Stimulated activated CD4-positive, alpha-beta T cell treated with anti-CD3 and anti-CD28 coated beads, Interleukin-2, amount 100 ng/mL, for 48 hours (primary cell): ENCODE data around the gene DLG5.

ENCODE experiments used
- DNase-seq, 2 donors: peaks; one replicate each; pipeline ENCODE4 v3.0.0-alpha.2; 2020

The DLG5 gene

GRCh38 chr10:77890097-77890496 lies 36.5 kb downstream of the DLG5 start:
- DNase-seq = no peak

- DNase-seq = no peak
Observed at GRCh38 chr10:77889277-77889903, 37.2 kb downstream of the DLG5 start.

DNA sequence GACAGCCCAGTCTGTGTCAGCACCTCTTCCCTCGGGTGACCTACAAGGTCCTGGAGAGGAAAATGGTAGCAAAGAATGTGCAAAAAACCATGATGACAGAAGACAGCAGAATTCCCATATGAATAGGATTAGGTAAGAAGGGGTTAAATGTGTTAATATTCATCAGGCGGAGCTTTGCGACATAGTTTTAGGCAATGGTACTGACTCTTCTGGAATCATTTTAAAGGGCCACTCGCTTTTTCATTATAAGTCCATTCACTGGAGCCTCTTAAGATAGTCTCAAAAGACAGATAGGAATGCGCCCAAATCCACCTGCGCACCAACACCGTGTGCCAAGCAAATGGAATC lies 38.2 kb downstream of the DLG5 start:
- no peak for DNase-seq

- no peak for DNase-seq
Observed at GRCh38 chr10:77887631-77888355, 38.8 kb downstream of the DLG5 start.

DNA sequence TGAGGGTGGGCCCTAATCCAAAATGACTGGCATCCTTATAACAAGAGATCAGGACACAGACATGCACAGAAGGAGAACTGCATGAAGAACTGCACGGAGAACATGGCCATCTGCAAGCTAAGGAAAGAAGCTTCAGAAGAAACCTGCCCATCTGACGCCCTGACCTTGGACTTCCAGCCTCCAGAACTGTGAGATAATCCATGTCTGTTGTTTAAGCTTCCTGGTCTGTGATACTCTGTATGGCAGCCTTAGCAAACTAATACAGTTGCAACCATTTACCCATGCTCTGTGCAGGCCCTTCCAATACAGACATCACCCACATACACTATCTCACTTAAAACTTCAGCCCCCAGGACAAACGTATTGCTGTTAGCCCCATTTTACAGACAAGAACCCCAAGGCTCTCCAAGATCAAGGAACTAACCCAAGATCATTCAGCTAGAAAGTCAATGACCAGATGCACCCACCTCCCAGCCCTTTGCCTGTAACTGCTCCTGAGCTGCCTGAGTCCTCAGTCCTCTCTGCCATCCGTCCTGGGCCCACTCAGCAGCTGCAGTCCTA lies 39.7 kb downstream of the DLG5 start:
- no peak for DNase-seq

DNA sequence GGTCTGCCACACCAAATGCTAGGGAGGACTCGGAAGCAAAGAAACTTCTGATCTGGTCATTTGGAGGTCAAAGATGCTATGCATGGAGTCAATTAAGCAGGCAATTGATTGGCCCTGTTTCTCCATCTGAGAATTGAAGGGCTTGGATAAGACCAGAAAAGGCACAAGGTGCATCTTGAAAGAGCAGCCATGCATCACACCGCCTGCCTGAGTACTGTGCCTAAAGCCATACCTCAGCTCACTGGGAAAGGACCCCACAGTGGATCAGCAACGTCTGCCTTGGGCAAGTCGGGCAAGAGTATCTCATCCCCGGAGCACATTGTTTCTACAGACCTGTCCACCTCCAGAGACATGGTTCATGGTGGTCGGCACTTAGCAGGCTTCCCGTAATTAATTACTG lies 42.4 kb downstream of the DLG5 start:
- no peak for DNase-seq

DNA sequence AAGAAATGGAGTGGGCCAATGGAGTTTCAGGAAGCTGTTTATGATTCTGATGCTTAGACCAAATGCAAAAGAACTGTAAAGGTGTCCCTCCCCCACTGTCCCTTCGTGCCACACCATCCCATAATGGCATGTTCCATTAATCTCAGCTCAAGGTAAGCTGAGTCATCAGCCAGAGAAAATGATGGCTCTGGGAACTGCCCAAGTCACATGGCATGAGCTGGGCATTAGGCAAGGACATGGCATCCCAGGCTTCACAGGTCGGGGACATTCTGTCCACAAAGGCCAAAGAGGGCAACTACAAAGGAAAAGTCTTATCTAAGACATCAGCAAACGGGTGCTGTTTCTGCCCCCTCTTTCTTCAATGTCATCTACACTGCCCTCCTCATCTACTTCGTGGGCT lies 44.9 kb downstream of the DLG5 start:
- DNase-seq = no peak

GRCh38 chr10:77881222-77881621 lies 45.3 kb downstream of the DLG5 start:
- DNase-seq = no peak

- DNase-seq = no peak
Observed at GRCh38 chr10:77879710-77880109, 46.8 kb downstream of the DLG5 start.

DNA sequence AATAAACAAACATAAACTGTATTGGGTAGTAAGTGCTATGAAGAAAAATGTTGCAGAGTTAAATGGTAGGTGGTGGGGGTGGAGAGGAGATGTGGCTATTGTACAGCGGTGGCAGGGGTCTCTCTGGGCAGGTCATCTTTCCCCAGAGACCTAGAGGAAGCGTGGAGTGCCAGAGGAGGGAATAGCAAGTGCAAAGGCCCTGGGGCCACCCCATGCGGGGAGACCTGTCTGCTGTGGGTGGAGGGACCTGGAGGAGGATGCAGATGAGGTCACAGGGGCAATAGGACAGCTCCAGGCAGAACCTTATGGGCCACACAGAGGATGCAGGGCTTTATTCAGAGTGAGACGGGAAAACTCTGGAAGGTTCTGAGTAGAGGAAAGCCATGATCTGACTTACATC lies 47.5 kb downstream of the DLG5 start:
- DNase-seq = no peak

DNA sequence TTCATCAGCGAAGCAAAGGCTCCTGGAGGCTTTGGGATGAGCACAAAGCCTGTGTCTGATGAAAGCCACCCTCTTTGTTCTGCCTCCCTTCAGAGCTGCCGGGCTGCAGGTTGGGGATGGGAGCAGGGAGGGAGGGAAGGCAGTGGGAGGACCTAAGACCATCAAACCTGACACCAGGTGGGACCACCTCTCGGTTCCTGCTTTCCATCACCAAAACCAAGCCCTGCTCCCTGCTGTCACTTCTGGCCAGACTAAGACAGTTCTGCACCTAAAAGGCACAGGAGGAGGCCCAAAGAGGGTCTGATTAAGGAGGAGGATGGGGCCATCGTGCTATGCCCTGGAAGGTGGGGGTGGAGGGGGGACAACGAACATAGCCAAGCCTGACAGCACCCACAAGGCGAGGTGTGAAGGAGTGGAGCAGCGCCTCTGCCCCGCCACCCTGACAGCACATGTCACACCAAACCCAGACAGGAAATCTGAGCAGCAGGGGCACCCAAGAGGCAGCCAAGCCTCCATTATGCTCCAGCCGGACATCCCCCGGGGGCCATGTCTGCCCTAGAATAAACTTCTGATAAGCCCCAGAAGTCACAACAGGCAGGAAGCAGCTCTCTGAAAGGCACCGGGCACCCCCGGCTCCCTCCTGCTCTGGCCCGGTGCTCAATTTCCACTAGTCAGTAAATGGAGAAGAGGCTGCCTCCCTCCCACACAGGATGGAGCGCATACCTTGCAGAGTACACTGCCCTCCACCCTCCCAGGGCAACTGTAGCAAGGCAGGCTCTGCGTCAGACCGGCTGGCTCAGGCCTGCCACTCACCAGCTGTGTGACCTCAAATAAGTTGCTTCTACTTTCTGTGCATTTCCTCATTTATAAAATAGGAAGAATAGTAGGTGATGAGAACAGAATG lies 48.9 kb downstream of the DLG5 start:
- DNase-seq = no peak

- no peak for DNase-seq
Observed at GRCh38 chr10:77875730-77876129, 50.8 kb downstream of the DLG5 start.

DNA sequence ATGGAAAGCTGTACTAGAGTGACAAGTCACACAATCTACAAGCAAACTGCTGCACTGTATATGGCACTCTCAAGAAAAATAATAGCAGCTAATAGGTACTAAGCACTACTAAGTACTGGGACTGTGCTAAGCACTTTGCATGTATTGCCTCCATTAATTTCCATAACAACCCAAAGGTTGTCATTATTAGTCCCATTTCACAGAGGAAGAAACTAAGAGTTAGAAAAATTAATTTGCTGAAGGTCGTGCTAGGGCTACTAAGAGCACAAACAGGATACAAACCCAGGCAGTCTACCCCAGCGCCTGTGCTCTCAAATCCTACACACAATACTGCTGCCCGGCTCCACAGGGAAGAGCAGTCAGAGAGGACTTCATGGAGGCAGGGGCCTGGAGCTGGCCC lies 51.7 kb downstream of the DLG5 start:
- DNase-seq = no peak

- peak; percentile 19 to 47 for DNase-seq
Observed at GRCh38 chr10:77873536-77874380, 52.8 kb downstream of the DLG5 start.

DNA sequence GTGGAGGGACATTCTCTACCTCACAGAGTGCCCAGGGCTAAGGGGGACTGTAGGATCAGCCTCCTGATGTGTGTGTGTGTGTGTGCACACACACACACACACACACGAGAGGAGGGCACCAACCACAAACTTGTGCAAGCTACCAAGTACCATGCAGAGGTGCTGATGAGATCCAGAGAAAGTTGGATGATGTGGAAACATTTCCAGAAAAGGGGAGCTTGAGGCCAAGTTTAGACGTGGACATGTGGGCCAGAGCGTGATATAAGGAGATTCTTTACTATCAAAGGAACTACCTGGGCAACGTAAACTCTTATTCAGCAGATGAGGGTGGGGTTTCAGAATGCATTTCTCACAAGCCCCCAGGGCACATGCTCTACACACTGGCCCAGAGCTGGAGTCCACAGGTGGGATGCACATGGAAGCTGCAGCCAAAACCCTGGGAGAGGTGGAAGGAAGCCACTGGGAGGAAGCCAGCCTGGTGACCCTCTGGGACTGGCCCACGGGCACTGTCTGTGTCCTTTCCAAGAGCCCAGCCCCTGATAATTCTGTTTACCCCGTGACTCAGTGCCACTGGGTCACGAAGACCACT lies 53.5 kb downstream of the DLG5 start:
- DNase-seq = no peak

GRCh38 chr10:77872151-77872946 lies 54.2 kb downstream of the DLG5 start:
- DNase-seq = no peak

GRCh38 chr10:77869626-77870420 lies 56.7 kb downstream of the DLG5 start:
- no peak for DNase-seq

- no peak for DNase-seq
Observed at GRCh38 chr10:77868523-77868922, 58.0 kb downstream of the DLG5 start.

DNA sequence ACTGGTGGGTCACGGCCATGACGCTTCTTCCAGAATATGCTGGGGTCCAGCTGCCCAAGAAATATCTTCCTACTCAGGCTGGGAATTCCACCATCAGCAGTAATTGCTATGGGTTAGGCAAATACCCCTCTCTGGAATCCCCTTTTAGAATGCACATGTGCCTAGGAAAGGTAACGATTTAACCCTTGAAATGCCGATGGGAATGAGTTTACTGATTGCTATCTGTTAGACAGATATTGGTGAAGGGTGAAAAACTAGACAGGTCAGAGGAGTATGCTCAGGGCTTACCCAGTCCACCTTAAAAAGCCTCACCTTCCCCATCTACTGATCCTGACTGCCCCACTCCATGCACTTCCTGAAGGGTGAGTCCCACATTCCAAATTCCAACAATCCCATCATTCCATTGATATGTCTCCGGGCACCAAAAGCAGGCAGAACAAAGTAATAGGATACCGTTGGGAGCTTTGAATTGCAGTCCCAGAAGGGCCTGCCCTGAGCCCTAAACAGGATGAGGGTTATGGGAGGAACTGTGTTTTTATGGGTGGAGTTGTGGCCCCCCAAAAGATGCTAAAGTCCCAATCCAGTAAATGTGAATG lies 59.3 kb downstream of the DLG5 start:
- DNase-seq = no peak

- DNase-seq = no peak
Observed at GRCh38 chr10:77866598-77866997, 60.0 kb downstream of the DLG5 start.
